Mucosa of stomach (tissue), 1 donor: Measurements from ENCODE around the gene RREB1.

Experiments used
- H3K27me3 ChIP-seq: one replicate; pipeline ENCODE4 v1.7.0; 2013; ENCODE audit warnings: mild to moderate bottlenecking, low read length; ENCODE audit not compliant: control insufficient read depth, insufficient read depth
- H3K36me3 ChIP-seq: one replicate; pipeline ENCODE4 v1.7.0; 2013; ENCODE audit warnings: low read length; ENCODE audit not compliant: control insufficient read depth, insufficient read depth
- H3K4me1 ChIP-seq: one replicate; pipeline ENCODE4 v1.7.0; 2013; ENCODE audit warnings: mild to moderate bottlenecking, low read length; ENCODE audit not compliant: control insufficient read depth, insufficient read depth
- H3K4me3 ChIP-seq: one replicate; pipeline ENCODE4 v1.7.0; 2013; ENCODE audit warnings: low read length
- H3K9ac ChIP-seq: one replicate; pipeline ENCODE4 v1.7.0; 2013; ENCODE audit warnings: mild to moderate bottlenecking, low read length, moderate library complexity
- H3K9me3 ChIP-seq: one replicate; pipeline ENCODE4 v1.7.0; 2013; ENCODE audit warnings: mild to moderate bottlenecking, low read length, moderate library complexity; ENCODE audit not compliant: control insufficient read depth
- donor health status: Pancreatic carcinoma.

RREB1 gene

GRCh38 chr6:7241709-7242645 lies 134.2 kb downstream of the RREB1 start:
- Histone ChIP-seq H3K4me1 (peaks cover 37% of the 10 kb centered on the region), H3K9ac (peak overlapping the region; percentile 26)

GRCh38 chr6:7242835-7243178 lies 135.0 kb downstream of the RREB1 start:
- Histone ChIP-seq H3K36me3 (peaks cover 9% of the 10 kb centered on the region), H3K27me3 (no peaks in the 10 kb centered on the region), H3K4me1 (peaks cover 37% of the 10 kb centered on the region), H3K4me3 (no peak overlapping the region), H3K9me3 (no peaks in the 10 kb centered on the region), H3K9ac (peak overlapping the region; percentile 16)

More at GRCh38 chr6:7241709-7242645, 134.2 kb downstream of the RREB1 start:
- Histone ChIP-seq H3K4me3 (no peak overlapping the region), H3K27me3 (no peaks in the 10 kb centered on the region), H3K9me3 (no peaks in the 10 kb centered on the region), H3K36me3 (peaks cover 4% of the 10 kb centered on the region)

GRCh38 chr6:7243179-7243981 lies 135.6 kb downstream of the RREB1 start:
- Histone ChIP-seq H3K4me3 (no peak overlapping the region), H3K27me3 (no peaks in the 10 kb centered on the region), H3K9ac (no peak overlapping the region), H3K4me1 (peaks cover 37% of the 10 kb centered on the region), H3K9me3 (no peaks in the 10 kb centered on the region), H3K36me3 (peaks cover 14% of the 10 kb centered on the region)

- Histone ChIP-seq H3K4me1 (peaks cover 31% of the 10 kb centered on the region), H3K27me3 (no peaks in the 10 kb centered on the region), H3K9me3 (no peaks in the 10 kb centered on the region), H3K4me3 (no peak overlapping the region), H3K36me3 (peaks cover 17% of the 10 kb centered on the region), H3K9ac (no peak overlapping the region)
These were observed 138.1 kb downstream of the RREB1 start for GRCh38 chr6:7245668-7246393.

- Histone ChIP-seq H3K4me3 (no peak overlapping the region), H3K4me1 (peaks cover 23% of the 10 kb centered on the region), H3K27me3 (no peaks in the 10 kb centered on the region), H3K36me3 (peaks cover 17% of the 10 kb centered on the region), H3K9ac (no peak overlapping the region), H3K9me3 (no peaks in the 10 kb centered on the region)
These were observed 138.8 kb downstream of the RREB1 start for GRCh38 chr6:7246401-7247178.

- no peak overlapping the region for H3K9ac ChIP-seq
- no peaks in the 10 kb centered on the region for H3K27me3 ChIP-seq
- H3K4me3 ChIP-seq: no peak overlapping the region
- H3K36me3 ChIP-seq: peaks cover 17% of the 10 kb centered on the region
- no peaks in the 10 kb centered on the region for H3K9me3 ChIP-seq
- peaks cover 18% of the 10 kb centered on the region for H3K4me1 ChIP-seq
These were observed 139.4 kb downstream of the RREB1 start for GRCh38 chr6:7247179-7247456.

- no peak overlapping the region for H3K9ac ChIP-seq
- H3K4me1 ChIP-seq: peaks cover 12% of the 10 kb centered on the region
- H3K9me3 ChIP-seq: no peaks in the 10 kb centered on the region
- no peak overlapping the region for H3K4me3 ChIP-seq
- peaks cover 17% of the 10 kb centered on the region for H3K36me3 ChIP-seq
- H3K27me3 ChIP-seq: no peaks in the 10 kb centered on the region
These were observed 140.1 kb downstream of the RREB1 start for GRCh38 chr6:7247828-7248227.

DNA sequence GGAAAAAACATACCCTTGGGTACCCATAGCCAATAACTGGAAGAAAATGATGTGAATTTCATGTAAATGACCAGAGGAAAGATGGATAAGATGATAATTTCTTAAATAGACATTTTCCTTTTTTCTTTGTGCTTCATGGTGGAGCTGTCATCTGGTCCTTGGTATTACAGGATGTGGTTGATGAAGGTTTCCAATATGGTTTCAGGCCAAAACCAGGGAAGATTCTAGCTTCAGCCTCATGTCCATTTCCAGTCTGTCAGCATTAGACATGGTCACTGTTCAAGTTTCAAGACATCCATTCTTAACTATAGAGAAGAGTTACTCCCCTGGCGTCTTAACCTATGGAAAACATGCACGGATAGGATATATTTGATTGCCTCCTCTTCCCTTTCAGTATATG lies 141.6 kb downstream of the RREB1 start:
- H3K9ac ChIP-seq: no peak overlapping the region

GRCh38 chr6:7249946-7250643 lies 142.3 kb downstream of the RREB1 start:
- Histone ChIP-seq H3K4me3 (no peak overlapping the region), H3K27me3 (no peaks in the 10 kb centered on the region), H3K9ac (no peak overlapping the region), H3K4me1 (peaks cover 7% of the 10 kb centered on the region), H3K9me3 (no peaks in the 10 kb centered on the region), H3K36me3 (peaks cover 17% of the 10 kb centered on the region)

More for the DNA sequence above, 141.6 kb downstream of the RREB1 start:
- no peaks in the 10 kb centered on the region for H3K9me3 ChIP-seq
- peaks cover 17% of the 10 kb centered on the region for H3K36me3 ChIP-seq
- H3K4me3 ChIP-seq: no peak overlapping the region
- H3K27me3 ChIP-seq: no peaks in the 10 kb centered on the region
- H3K4me1 ChIP-seq: peaks cover 7% of the 10 kb centered on the region

- no peak overlapping the region for H3K4me3 ChIP-seq
- H3K27me3 ChIP-seq: no peaks in the 10 kb centered on the region
- H3K36me3 ChIP-seq: peaks cover 17% of the 10 kb centered on the region
These were observed 143.1 kb downstream of the RREB1 start for GRCh38 chr6:7250812-7251211.

DNA sequence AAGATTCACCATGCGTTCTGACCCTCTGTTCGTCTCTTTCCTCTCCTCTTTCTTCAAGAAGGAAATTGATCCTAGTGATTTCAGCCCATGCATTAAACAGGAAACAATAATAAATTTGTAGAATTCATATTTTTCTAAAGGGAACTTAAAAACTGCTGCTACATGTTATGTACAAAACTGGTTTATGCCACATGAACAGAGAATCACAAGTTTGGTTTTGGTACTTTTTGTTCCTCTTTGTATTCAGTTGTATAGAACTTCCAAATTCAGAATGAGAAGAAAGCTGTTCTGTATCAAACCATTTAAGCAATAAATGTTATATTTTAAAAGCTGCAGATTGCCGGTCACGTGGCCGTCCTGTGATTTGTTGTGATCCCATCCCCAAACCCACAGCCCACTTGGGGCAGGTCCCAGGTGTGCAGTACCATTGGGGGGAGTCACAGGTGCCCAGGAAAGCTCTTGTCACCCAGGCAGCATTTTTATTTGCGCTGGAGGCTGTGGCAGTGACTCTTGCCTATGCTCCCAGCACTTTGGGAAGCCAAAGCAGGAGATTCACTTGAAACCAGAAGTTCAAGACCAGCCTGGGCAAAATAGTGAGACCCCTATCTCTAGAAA lies 144.0 kb downstream of the RREB1 start:
- Histone ChIP-seq H3K9ac (no peak overlapping the region), H3K36me3 (peaks cover 13% of the 10 kb centered on the region), H3K27me3 (no peaks in the 10 kb centered on the region), H3K4me1 (peaks cover 7% of the 10 kb centered on the region), H3K9me3 (no peaks in the 10 kb centered on the region), H3K4me3 (no peak overlapping the region)

More at GRCh38 chr6:7250812-7251211, 143.1 kb downstream of the RREB1 start:
- no peaks in the 10 kb centered on the region for H3K9me3 ChIP-seq
- H3K4me1 ChIP-seq: peaks cover 7% of the 10 kb centered on the region
- H3K9ac ChIP-seq: no peak overlapping the region
